MM.1S (cell line): ENCODE results near the gene ZNF45.

Source experiments
- CTCF ChIP-seq: fragments of 300-600 bp; sonication (generic); IDR thresholded peaks from 2 replicates; pipeline ENCODE4 v1.5.1; 2016; ENCODE audit warnings: antibody characterized with exemption, low read length, mixed read lengths
- EZH2 ChIP-seq: fragments of 300-600 bp; sonication (generic); optimal IDR thresholded peaks from 2 replicates; pipeline ENCODE3; 2017; ENCODE audit warnings: low read depth, mild to moderate bottlenecking, antibody characterized with exemption, low read length, mixed read lengths

DNA sequence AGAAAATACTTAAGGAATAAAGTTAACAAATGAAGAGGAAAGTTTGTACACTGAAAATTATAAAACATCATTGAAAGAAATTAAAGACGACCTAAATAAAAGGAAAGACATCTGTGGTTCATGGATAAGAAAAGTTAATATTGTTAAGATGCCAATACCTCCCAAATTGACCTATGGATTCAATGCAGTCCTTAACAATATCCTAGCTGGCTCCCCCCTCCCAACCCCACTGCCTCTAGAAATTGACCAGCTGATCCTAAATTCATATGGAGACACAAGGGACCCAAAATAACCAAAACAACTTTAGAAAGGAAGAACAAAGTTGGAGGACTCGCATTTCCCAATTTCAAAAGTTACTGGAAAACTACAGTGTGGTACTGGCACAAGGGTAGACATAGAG lies 28.3 kb downstream of the ZNF45 start:
- no peak for TF ChIP-seq CTCF
- no peak for TF ChIP-seq EZH2
